ENCODE measurements around the gene ATP6V0A4. TPM values are rescaled to one million over a fixed set of nuclear protein-coding genes. Genes with fewer than 3 reads are reported as not detected.

The ATP6V0A4 gene
- total RNA-seq, 3 donors from 2014 or later (not counting 1 experiment from before 2014, with no cell fraction given): not detected

DNA sequence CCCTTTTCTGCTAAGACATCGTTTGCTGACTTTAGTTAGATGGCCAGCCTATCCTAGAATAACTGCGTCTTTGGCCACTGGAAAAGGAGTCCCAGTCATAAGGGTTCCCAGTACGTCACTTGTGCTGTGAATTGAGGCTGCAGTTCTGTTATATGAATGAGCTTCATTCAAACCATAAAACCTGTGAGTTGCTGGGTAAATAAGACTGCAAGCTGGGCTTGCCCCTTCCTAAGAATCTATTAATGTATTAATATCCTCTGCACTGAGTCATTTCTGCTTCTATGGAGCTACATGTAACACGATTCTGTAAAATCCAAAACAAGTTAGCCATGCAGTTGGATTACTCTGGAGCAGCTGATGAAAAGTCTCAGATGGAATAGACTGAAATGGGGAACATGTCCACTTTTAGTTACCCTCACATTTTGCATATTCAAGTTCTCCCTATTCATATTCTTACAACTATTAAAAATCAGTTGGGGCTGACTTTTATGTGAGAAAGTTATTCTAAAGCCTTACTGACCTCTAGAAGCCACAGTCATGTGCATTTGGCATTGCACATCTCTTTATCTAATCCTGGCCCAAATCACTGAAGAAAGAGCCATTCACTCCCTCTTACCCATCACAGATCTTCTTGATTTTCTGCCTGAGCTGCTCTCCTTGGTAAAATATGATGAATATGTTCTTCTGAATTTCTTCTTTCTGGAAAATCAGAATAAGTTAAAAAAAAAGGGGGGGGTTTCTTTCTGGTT is 42.0 kb downstream of the ATP6V0A4 start:
- no peak overlapping the region for H3K4me3 Mint-ChIP-seq
- Histone ChIP-seq H3K36me3 (ENCODE audit: control insufficient read depth, insufficient read depth, low read length) (no peaks in the 10 kb centered on the region), H3K27me3 (ENCODE audit: control insufficient read depth, insufficient read depth, low read length) (no peaks in the 10 kb centered on the region), H3K4me1 (ENCODE audit: control insufficient read depth, insufficient read depth, low read length) (peaks cover 27% of the 10 kb centered on the region), H3K27ac (ENCODE audit: low read length) (no peak overlapping the region), H3K4me3 (ENCODE audit: low read length) (no peak overlapping the region), H3K9me3 (ENCODE audit: control insufficient read depth, insufficient read depth, low read length) (no peaks in the 10 kb centered on the region)
- H3K27me3 Mint-ChIP-seq (ENCODE audit: low read depth in 2 of 2): no peaks in the 10 kb centered on the region
- DNase-seq (no peak), ATAC-seq (no peak)
- WGBS (ENCODE audit: insufficient coverage): 58% methylated on average over 4 of the region's 4 CpGs
- H3K4me1 Mint-ChIP-seq: peaks cover 16 to 25% of the 10 kb centered on the region in 2 donors
- TF ChIP-seq, protein P1, sequence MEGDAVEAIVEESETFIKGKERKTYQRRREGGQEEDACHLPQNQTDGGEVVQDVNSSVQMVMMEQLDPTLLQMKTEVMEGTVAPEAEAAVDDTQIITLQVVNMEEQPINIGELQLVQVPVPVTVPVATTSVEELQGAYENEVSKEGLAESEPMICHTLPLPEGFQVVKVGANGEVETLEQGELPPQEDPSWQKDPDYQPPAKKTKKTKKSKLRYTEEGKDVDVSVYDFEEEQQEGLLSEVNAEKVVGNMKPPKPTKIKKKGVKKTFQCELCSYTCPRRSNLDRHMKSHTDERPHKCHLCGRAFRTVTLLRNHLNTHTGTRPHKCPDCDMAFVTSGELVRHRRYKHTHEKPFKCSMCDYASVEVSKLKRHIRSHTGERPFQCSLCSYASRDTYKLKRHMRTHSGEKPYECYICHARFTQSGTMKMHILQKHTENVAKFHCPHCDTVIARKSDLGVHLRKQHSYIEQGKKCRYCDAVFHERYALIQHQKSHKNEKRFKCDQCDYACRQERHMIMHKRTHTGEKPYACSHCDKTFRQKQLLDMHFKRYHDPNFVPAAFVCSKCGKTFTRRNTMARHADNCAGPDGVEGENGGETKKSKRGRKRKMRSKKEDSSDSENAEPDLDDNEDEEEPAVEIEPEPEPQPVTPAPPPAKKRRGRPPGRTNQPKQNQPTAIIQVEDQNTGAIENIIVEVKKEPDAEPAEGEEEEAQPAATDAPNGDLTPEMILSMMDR (IDR thresholded peaks at IDR 0.05): no peak
- no peaks in the 10 kb centered on the region for H3K36me3 Mint-ChIP-seq
- intact Hi-C loops (cut with micrococcal nuclease): loop anchor here (10.0 kb wide), 1 partner anchor 339 kb away; no protein-coding TSS in a partner anchor
- H3K27ac Mint-ChIP-seq: peak overlapping the region; percentile 31 to 60
- no peaks in the 10 kb centered on the region for H3K9me3 Mint-ChIP-seq

DNA sequence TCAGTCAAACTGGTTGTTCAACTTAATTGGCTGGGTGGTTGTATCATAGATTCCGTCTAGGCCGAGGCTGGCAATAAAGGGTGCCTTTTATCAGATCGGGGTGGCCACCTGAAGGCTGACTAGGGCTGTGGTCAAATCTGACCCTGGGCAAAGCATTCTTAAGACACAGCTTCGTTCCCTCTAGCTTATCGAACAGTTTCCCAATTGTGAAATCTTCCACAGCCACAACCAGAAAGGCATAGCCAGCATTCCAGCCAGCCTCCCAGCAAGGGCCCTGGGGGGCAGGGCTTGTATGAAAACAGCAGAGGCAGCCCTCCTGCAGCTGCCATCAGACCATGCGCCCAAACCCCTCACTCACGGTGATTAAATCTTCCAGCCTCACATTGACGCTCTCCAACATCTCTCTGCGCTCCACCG is 42.7 kb downstream of the ATP6V0A4 start:
- Mint-ChIP-seq H3K4me3 (no peak overlapping the region), H3K9me3 (no peaks in the 10 kb centered on the region), H3K4me1 (peaks cover 16 to 31% of the 10 kb centered on the region in 2 donors), H3K27ac (peak overlapping the region; percentile 31 to 60), H3K36me3 (no peaks in the 10 kb centered on the region), H3K27me3 (ENCODE audit: low read depth in 2 of 2) (peaks cover 0 to 2% of the 10 kb centered on the region in 2 donors)
- Histone ChIP-seq H3K36me3 (ENCODE audit: control insufficient read depth, insufficient read depth, low read length) (no peaks in the 10 kb centered on the region), H3K27ac (ENCODE audit: low read length) (no peak overlapping the region), H3K4me1 (ENCODE audit: control insufficient read depth, insufficient read depth, low read length) (peaks cover 27% of the 10 kb centered on the region), H3K4me3 (ENCODE audit: low read length) (no peak overlapping the region), H3K9me3 (ENCODE audit: control insufficient read depth, insufficient read depth, low read length) (no peaks in the 10 kb centered on the region), H3K27me3 (ENCODE audit: control insufficient read depth, insufficient read depth, low read length) (no peaks in the 10 kb centered on the region)
- no peak for DNase-seq
- TF ChIP-seq, protein P1 (IDR thresholded peaks at IDR 0.05): no peak
- no peak for ATAC-seq
- WGBS (ENCODE audit: insufficient coverage): 85% methylated on average over 10 of the region's 10 CpGs
- intact Hi-C loops (cut with micrococcal nuclease): loop anchor here (10.0 kb wide), 1 partner anchor 339 kb away; no protein-coding TSS in a partner anchor

DNA sequence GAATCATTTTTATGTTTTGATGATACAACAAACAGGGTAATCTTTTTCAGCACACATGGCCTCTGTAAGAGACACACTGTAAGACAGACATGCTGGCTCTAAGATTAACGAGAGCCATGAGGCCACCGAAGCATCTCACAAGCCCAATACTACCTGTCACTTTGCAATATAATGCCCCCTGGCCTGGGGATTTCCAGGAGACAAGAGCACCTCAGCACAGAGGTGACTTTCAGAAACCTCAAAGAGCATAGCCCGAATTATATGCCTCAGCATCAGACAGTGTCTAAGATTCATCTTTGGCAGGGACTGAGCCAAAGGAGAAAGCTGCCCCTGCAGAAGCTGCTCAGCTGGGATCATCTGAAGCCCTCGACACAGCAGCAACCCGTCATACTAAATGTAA is 44.4 kb downstream of the ATP6V0A4 start:
- no peak overlapping the region for H3K27ac ChIP-seq (ENCODE audit: low read length)
- intact Hi-C loops (cut with micrococcal nuclease): loop anchor here (2.0 to 10.0 kb wide), 2 partner anchors 123 to 341 kb away; no protein-coding TSS in a partner anchor
- TF ChIP-seq, protein P1 (IDR thresholded peaks at IDR 0.05): no peak
- H3K27me3 ChIP-seq (ENCODE audit: control insufficient read depth, insufficient read depth, low read length): no peaks in the 10 kb centered on the region
- Mint-ChIP-seq H3K36me3 (no peaks in the 10 kb centered on the region), H3K27me3 (ENCODE audit: low read depth in 2 of 2) (peaks cover 0 to 7% of the 10 kb centered on the region in 2 donors), H3K4me3 (no peak overlapping the region), H3K9me3 (no peaks in the 10 kb centered on the region), H3K27ac (peak overlapping the region; percentile 83), H3K4me1 (peaks cover 16 to 35% of the 10 kb centered on the region in 2 donors)
- no peak overlapping the region for H3K4me3 ChIP-seq (ENCODE audit: low read length)
- no peaks in the 10 kb centered on the region for H3K9me3 ChIP-seq (ENCODE audit: control insufficient read depth, insufficient read depth, low read length)
- no peak for ATAC-seq
- H3K36me3 ChIP-seq (ENCODE audit: control insufficient read depth, insufficient read depth, low read length): no peaks in the 10 kb centered on the region
- H3K4me1 ChIP-seq (ENCODE audit: control insufficient read depth, insufficient read depth, low read length): peaks cover 34% of the 10 kb centered on the region
- WGBS (ENCODE audit: insufficient coverage): 67% methylated on average over 5 of the region's 5 CpGs
- peak in 1 of 2 donors; percentile 63 for DNase-seq
